Endometrial microvascular endothelial cells (primary cell): ENCODE data around the gene ZNF644. TPM values are rescaled to one million over a fixed set of nuclear protein-coding genes. Genes with fewer than 3 reads are reported as not detected.
"Not testable (repeated sequence)": the region's sequence is repeated elsewhere in the genome, so short reads cannot be mapped to it uniquely, and the experiment has no call there.

Experiments used
- in situ Hi-C: cut with HindIII; loops from 2 replicates; pipeline ENCODE4 v1.10.0; 2017; ENCODE audit warnings: low sequenced_read_pairs, low pct_unique_long_range_greater_than_20kb; ENCODE audit errors: inconsistent ontology term
- total RNA-seq: library from RNA; depleted of rRNA; stranded (reverse); fragments of >200 nt; gene quantifications from one replicate; pipeline ENCODE4 v1.2.3, GENCODE V29; 2015; ENCODE audit errors: inconsistent ontology term

ZNF644 gene
- total RNA-seq, 1 donor from 2014 or later, result 37.6 TPM

DNA sequence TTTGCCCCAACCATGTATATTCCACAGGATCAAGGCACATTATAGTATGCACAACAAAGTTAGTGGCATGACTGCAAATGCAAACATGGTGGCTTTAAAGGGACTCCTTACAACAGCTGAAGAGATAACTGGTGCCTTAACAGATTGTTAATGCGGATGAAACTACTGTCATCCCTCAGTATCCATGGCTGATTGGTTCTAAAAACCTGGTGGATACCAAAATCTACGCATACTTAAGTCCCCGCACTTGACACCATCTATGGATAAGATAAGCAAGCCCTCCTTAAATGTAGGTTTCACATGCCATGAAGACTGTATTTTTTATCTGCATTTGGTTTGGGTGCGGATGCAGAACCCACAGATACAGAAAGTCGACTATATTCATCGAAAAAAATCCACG is 73.5 kb downstream of the ZNF644 start:
- in situ Hi-C loops, result no loop called here

DNA sequence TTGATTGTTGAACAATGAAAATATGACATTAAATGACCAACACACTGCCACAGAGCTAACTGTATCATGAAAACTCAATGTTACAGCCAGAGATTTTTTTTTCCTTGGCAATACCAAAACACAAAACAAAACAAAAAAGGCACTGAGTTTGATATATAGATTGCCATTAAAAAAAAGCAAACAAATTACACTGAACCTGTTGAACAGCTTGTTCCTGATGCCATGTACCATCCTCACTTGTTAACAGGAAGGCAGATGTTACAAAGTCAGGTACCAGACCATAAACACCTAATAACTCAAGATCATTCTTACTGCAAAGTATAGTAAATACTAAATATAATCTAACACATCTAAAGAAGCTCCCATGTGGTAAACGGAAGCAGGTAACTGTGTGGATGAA is 75.2 kb downstream of the ZNF644 start:
- in situ Hi-C loops, result no loop called here

DNA sequence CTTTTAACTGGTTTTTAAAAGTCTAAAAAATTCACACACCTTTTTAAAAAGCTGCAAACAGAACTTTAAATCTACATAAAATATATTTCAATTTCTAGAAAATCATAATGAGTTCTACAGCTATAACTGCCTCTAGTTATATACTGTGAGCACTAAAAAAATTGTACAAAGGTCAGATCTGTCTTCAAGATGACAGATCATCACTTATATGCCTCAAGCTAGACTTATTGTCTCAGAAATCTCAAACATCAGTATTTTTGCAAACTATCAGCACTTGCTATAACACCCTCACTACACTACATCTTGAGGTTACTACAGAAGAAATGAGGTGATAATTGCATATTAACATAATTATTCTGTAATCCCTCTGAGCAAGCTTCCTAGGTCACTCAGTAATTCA is 76.5 kb downstream of the ZNF644 start:
- in situ Hi-C loops, result no loop called here

DNA sequence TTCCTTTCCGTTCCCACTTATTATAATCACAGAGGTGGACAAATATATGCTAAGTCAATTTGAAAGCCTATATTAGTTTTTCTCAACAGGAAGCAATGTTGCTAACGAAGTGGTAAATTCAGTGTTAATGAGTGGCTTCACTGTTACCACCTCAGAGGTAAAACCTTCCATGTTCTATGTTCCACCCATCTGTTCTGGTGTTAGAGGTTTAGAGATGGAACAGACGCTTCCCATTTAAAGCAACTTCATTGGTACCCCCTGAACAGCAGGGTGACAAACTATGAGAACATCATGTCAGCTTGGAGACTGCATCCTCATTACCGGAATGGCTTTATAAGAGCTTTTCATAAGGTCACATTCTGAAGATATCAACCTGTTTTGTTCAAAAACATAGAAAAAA is 77.9 kb downstream of the ZNF644 start:
- in situ Hi-C loops, result no loop called here

DNA sequence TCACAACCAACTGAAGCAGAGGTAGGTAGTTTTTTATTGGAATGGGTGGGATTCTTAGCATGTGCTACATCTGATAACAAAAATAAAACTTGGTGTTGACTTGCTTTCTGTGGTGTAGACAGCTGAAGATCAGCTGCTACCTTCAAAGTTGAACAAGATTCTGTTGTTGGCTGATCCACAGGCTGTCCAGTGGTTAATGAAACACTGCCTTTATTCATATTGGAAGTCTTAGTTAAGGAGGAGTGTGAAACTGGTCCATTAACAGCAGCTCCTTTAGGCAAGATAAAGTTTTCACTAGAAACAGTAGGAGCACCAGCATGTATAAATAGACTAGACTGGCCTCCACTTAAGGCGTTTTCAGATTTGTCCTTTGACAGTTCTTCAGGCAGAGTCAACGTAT is 81.1 kb downstream of the ZNF644 start:
- in situ Hi-C loops, result no loop called here

DNA sequence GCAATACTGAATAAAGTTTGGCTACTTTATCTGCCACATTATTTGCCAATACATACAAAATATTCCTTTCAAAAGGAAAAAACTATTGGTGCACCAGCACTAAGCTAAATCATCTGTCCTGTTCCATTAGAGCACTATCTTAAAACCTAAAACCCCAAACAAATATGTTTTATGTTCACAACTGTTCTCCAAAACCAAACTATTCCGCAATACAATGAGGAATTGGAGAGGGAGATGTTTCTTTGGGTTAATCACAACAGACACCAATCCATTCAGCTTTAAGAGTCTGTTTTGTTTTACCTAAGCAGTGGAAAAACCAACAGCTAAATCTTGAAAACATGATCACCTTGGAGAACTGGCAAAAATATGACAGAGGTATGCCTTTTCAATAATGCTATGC is 85.1 kb downstream of the ZNF644 start:
- in situ Hi-C loops, result no loop called here

DNA sequence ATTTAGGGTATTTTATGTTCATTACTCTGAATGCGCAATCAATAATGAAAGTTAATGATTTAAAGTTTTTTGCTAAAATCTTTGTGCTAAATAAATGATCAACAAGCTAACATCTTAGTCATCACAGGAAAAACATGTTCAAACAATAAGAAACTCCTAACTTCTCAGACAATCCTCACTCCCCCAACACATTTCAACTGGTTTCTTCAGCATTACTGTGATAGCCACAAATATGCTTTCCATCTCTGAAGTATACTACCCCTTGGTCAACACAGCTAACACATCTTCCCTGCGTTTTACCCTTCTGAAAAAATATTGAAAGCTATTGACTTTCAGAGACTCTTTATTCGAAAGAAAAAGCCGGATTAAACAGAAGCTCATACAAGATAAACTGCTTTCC is 85.8 kb downstream of the ZNF644 start:
- in situ Hi-C loops, result no loop called here

DNA sequence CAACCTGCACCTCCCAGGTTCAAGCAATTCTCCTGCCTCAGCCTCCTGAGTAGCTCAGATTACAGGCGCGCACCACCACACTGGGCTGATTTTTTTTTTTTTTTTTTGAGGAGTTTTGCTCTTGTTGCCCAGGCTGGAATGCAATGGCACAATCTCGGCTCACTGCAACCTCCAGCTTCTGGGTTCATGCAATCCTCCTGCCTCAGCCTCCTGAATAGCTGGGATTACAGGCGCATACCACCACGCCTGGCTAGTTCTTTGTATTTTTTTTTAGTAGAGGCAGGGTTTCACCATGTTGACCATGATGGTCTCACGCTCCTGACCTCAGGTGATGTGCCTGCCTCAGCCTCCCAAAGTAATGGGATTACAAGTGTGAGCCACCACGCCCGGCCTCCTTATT is 93.6 kb downstream of the ZNF644 start:
- in situ Hi-C loops, result not testable (repeated sequence)

DNA sequence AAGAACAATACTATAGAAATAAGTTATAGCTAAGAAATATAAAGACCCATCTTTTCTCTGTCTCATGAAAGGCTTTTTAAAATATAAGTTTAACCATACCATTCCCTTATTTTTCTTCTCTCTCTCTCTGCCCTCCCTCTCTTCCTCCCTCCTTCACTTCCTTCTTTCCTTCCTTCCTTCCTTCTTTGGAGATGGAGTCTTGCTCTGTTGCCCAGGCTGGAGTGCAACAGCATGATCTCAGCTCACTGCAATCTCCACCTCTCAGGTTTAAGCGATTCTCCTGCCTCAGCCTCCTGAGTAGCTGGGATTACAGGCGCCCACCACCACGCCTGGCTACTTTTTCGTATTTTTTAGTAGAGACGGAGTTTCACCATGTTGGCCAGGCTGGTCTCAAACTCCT is 94.2 kb downstream of the ZNF644 start:
- in situ Hi-C loops, result not testable (repeated sequence)

DNA sequence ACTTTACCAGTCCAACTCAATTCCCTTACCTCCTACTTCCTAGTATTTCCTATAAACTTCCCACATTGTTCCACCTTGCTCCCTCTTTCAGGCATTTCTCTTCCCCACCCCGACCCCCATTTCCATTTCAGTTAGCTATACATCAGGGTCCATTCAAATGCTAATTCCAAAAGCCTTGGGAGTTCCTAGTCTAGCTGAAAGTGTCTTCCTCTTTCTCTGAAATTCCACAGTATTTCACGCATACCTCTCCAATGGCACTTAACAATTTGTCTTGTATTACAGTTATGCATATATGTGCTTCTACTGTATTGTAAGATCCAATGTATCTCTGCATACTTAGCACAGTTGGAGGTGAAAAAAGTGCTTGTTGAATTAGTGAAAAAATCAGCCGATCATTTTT is 94.9 kb downstream of the ZNF644 start:
- in situ Hi-C loops, result no loop called here

DNA sequence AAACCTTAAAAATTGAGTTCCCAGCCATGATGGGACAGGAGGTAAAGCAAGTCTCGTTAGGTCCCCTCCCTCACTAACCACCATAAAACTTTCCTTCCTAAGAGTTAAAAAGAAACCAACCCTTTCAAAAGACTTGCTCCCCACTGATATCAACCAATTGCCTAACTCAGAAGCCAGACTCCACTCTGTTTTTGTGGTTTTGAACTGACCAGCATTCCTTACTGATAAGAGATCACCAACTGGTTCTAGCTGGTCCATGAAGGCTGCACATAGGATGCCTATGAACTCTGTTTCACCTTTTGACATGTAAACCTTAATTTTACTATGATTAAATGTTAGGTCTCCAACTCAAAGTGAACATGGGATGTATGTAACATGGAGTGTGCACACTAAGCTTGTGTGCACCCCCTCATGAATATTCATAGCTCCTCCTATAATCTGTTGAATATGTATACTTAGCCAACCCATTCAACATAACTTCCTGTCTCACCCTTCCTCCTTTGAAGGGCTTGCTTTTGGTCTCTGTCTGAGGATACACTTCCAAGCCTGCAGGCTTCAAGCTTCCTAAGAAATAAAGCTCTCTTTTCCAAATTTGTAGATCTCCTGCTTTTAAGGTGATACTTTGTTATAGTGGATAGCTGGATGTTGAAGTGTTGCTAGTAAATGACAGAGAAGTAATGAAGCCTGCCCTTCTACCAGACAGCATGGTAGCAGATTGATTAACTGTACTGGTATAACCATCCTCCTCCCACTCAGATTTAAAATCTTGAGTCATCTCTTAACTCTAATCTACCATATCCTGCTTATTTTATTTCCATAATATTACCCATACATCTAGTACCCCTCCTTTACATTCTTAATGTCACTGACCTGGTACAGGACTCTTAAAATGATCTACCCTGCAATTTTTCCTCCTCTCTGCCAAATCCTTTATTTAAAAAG is 95.6 kb downstream of the ZNF644 start:
- in situ Hi-C loops, result no loop called here

DNA sequence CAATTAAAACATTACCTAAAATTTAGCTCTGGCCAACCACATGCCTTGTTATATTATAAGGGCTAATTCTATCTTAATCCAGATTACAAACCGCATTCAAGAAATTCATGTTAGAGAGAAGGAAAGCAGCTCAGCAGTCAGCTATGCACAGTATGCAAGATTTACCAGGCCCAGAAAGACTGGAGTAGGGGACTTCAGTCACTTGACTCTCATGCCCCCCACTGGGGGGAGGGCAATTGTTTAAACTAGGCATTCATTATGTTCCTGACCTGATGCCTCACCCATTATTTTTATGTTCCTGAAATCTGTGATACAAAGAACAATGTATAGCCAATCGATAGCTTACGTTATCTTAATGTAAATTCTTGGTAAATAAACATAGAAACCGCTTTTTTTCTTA is 96.9 kb downstream of the ZNF644 start:
- in situ Hi-C loops, result no loop called here

DNA sequence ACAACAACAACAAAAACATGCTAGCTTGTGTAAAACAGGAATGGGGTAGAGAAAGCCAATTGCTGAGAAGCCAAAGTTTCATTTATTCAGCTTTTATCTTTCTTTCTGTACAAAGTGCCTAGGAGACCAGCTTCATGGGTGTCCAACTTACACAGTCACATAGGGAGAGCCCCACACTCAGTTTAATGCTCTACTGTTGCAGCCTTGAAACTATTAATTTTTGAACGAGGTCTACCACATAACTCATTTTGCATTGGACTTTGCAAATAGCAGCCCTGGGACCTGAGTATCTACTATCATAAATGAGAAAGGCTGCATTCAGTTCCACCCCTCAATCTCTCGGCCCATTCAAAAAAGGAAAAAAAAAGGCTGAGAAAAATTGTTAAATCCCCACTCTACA is 98.8 kb downstream of the ZNF644 start:
- in situ Hi-C loops, result no loop called here

DNA sequence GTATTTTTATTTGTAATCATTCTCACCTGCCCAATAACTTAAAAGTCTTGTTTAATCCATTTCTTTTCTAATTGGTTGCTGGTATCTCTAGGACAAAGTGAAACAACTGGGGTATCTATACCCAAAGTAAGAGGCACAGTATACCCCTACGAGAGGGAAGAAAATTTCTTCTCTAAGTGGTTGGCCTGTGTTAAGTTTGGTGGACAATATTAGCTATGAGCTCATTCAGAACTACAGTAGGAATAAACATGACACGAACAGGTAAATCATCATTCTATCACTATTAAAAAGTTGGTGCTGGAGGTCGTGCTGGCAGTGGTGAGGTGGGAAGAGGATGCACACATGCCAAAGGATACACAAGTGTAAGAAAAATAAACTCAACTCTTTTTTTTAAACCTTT is 99.6 kb downstream of the ZNF644 start:
- in situ Hi-C loops, result no loop called here

DNA sequence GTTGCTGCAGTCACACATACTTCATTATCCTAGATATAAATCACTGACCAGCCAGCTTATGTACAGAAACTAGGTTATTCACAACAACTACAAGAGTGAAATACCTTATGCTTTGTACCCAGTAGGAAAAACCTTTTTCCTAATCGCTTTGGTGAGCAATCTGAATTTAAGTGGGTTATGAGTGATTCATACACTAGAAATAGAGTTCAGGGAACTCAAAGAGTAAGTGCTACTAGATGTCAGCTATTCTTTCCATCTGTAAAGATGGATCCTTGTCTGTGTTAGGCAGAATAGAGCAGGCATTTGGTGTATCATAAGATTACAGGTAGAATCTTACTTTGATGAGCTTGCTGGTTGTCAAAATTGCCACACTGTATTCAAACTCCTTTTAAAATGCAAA is 101.9 kb downstream of the ZNF644 start:
- in situ Hi-C loops, result no loop called here

DNA sequence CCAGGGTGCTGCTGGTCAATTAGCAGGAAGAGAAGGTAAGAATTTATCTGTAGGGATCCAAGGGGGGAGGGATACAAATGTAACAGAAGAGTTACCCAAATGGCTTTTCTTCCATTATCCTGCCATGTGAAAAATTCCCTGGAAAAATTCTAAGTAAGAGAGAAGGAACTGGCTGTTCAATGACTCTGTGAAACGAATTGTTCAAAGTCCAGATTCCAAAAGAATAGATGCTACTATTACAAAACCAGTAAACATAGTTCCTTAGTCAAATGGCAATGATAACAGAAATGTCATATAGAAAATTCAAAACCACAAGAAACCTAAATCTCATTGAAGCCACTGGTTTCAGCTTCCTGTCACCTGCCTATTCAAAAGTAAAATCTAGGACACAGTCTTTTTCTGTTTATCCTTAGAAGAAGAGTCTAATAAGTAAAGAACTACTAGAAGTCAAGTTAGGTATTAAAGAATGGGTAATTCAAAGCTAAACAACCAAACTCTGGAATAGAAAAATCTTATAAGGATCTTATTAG is 102.6 kb downstream of the ZNF644 start:
- in situ Hi-C loops, result no loop called here

DNA sequence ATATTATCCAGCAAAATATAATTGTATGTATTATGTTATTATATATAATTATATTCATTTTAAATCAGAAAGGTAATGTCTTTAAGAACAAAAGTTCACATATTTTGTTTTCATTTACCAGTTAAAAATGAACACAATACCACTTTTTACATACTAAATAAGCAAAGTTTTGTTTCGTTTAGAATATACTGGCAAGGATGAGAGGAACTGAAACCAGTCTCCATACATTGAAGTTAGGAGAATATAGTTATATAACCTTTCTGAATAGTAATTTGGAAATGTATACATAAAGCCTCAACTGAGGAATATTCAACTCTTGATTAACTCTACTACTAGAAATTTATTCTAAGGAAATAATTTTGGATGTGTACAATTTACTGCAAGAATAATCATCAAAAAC is 110.5 kb downstream of the ZNF644 start:
- in situ Hi-C loops, result no loop called here

DNA sequence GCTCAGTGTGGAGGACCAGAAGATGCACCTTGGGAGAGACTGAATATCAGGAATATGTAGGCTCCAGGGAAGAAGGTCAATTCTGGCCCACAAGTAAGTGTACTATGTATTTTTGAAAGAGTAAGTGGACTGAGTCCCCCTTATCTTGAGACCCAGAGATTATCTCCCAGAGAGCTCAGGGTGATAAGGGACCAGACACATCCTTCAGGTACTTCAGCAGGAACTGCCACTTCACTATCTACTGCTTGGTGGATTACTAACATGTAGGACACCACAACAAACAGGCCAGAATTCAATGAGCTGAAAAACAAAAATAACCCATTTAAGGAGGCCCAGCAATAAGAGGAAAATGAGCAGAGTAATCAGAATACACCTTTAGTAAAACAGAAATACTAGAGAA is 119.2 kb downstream of the ZNF644 start:
- in situ Hi-C loops, result no loop called here

DNA sequence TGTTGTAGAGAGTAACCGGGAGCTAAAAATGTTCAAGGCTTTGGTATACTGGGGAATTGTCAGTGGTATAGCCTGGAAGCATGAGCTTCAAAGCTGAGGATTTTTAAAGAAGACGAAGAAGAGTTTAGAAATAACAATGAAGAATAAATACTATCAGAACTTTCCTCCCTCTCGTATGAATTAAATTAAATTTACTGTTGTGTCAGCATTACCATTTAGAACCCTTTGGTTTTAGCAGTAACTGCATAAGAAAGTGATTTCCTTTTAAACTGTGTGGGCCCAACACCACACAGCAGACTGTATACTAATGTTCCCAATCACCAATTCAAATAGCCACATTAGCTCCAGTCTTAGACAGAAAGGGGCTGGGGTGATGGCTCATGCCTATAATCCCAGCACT is 122.6 kb downstream of the ZNF644 start:
- in situ Hi-C loops, result no loop called here

DNA sequence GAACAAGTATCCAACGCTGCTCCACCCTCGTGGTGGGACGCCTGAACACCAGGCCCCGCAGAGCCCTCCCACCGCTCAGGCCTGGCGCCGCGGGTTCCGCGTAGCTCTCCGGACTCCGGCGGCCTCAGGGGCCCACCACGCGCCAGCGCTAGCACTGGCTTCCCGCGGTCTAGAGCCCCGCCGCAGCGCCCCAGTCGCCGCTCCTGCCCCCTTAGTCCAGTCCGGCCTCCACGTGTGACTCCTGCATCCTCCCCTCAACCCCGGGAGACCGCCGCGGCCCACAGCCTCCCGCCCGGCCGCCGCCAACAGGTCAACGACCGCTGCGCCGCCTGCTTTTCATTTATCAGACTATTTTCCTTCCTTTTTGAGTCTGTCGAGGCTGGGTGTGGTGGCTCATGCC is 128.2 kb downstream of the ZNF644 start:
- in situ Hi-C loops, result not testable (repeated sequence)

DNA sequence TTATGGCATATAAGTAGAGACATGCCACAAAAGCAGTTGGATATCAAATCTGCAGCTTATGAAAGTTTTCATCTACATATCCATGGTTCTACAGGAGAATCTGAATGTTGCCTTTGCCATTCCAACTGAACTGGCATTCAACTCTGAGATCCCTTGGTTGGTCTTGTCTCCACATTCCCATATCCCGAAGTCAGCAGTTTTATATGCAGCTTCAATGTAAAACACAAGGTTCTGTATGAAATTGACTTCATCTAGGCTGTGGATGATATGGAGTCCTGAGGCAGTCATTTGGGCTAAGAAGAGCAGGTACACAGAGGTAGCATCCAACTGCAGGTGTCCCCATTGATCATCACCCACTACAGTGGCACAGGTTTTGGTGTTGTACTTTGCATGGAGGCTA is 129.0 kb downstream of the ZNF644 start:
- in situ Hi-C loops, result not testable (repeated sequence)
